GM10248 (cell line): ENCODE measurements around the gene C1QC.

ENCODE experiments used
- CTCF ChIA-PET: fragments of 300-600 bp; sonication (Branson Sonifier 250); formaldehyde crosslinking; extraction: SDS; loops from one replicate; lab custom pipeline; 2021; ENCODE audit warnings: antibody characterized with exemption; lab: Yijun Ruan, JAX
- POLR2A ChIA-PET: fragments of 350-650 bp; sonication (Branson Sonifier 250); formaldehyde crosslinking; extraction: SDS; loops from one replicate; lab custom pipeline; 2020; ENCODE audit warnings: antibody characterized with exemption; lab: Yijun Ruan, JAX
- DNase-seq: peaks from one replicate; pipeline ENCODE4 v3.0.0; 2012; ENCODE audit errors: extremely low spot score
- CTCF ChIP-seq: IDR thresholded peaks from 2 replicates; pipeline ENCODE4 v1.5.1; 2012; ENCODE audit warnings: mild to moderate bottlenecking, low read depth; ENCODE audit errors: extremely low read depth, missing control alignments, control extremely low read depth

Gene C1QC

DNA sequence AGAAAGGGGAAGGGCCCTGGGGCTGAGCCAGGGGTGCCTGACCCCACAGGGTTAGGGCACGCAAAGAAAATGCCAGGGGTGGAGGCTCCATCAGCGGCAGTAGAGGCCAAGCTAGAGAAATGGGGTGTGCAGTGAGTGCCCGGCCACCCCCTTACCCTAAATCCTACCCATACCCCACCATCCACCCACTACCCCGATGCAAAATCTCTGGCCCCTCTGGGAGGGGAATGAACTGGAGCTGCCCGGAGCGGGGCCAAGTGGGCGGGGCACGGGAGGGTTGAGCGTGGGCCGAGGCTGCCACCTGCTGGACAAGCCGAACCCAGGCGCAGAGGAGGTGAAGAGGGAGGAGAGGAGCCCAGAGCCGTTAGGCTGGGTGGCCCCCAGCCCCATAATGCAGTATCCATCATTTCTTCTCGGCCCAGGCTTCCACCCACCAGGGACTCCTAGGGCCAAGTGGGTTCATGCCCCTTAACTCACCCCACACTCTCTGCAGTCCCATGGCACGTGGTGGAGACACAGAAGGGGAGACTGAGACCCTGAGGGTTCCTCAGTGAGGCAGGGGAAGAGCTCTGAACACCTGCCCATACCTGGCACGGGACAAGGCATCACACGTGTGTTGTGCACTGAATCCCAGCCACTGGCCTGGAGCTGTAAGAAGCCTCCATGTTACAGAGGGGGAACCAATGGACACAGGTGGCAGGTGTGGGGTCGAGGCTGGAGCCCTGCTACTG is 1.4 kb upstream of the C1QC start:
- peak; percentile 91 for TF ChIP-seq CTCF
- ChIA-PET POLR2A (no interaction called here), CTCF (interaction anchor here (0.7 to 3.2 kb wide), 19 partner anchors 9 to 515 kb away, joined by 3 to 25 read pairs (median 3); partner anchors contain the start of gene C1QB)
- DNase-seq, result peak; percentile 86

DNA sequence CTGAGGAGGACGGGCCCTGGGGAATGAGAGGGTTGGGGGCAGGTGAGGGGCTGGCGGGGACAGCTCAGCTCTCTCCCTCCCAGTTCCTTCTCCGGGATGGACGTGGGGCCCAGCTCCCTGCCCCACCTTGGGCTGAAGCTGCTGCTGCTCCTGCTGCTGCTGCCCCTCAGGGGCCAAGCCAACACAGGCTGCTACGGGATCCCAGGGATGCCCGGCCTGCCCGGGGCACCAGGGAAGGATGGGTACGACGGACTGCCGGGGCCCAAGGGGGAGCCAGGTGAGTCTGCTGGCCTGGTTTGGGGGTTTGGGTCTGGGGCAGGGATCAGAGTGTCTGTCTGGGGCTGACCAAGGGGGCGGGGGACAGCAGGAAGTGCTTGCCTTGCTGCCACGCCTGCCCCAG is 495 bp downstream of the C1QC start:
- no peak for TF ChIP-seq CTCF
- ChIA-PET CTCF (interaction anchor here (1.4 kb wide), 1 partner anchor 227 kb away, joined by 4 read pairs; no protein-coding TSS in a partner anchor), POLR2A (no interaction called here)
- DNase-seq, result no peak

DNA sequence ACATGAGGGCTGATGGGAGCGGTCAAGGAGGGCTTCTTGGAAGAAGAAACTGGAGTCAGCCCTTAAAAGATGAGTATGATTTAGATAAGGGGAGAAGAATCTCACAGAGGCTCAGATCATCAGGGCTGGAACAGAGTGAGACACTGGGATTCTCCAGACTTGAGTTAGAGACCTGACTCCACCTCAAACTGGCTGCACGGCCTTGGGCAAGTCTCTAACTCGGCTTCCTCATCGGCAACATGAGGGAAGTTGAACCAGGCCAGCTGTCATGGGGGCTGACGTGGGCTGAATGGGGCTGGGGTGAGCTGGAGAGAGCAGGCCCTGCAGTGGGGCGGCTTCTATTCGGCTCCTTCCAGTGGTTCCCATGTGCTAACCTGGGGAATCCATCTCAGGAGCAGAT is 2.5 kb downstream of the C1QC start:
- ChIA-PET CTCF (interaction anchor here (1.3 to 1.4 kb wide), 2 partner anchors 26 to 225 kb away, joined by 3 to 6 read pairs; no protein-coding TSS in a partner anchor), POLR2A (no interaction called here)
- no peak for TF ChIP-seq CTCF
- DNase-seq, result no peak

- ChIA-PET POLR2A (no interaction called here), CTCF (interaction anchor here (1.3 kb wide), 1 partner anchor 226 kb away, joined by 6 read pairs; no protein-coding TSS in a partner anchor)
- DNase-seq, result no peak
- TF ChIP-seq CTCF, result no peak
Observed at GRCh38 chr1:22646384-22646783, 3.0 kb downstream of the C1QC start.

- ChIA-PET CTCF (no interaction called here), POLR2A (no interaction called here)
- TF ChIP-seq CTCF, result no peak
- no peak for DNase-seq
Observed at GRCh38 chr1:22650089-22650693, 6.8 kb downstream of the C1QC start.

DNA sequence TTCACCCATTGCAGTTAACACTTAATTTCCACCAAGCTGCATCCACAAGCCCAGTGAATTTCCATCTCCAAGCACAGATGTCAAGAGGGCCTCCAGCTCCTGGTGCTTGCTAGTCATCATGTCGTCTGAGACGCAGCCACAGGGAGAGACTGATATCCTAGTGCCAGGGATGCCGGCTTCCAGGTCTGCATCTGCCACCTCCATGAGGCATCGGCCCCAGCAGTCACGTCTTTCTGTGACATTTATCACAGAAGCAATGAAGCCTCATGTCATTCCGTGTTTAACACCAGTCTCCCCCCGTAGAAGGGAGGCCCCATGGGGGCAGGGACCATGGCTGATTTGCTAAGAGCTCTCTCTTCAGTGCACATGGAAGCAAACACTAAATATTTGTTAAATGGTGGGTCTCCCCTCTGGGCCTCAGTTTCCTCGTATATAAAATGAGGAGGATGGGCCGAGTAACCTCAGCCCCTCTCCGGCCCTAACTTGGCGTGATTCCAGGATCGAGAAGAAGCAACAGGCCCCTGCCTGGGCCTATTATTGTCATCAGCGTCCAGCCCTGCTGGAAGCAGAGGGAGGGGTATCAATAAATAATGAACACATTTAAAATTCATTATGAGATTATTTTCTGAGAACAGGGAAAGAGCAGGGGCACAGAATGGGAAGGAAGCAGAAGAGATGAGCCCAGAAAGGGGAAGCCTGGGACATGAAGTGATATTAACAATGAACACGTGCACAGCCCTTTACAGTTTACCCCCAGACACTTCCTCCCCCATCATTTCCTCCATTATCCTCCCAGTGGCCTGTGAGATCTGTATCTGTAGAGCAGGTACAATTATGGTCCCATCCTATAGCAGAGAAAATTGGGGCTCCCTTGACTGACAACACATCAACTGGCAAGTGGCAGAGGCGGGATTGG is 8.8 kb downstream of the C1QC start:
- ChIA-PET POLR2A (no interaction called here), CTCF (interaction anchor here (1.0 to 1.7 kb wide), 2 partner anchors 10 to 16 kb away, joined by 3 read pairs; partner anchors contain the start of gene C1QA)
- DNase-seq, result no peak
- TF ChIP-seq CTCF, result no peak
